HG02642 (cell line): ENCODE results near the gene ZNF30.
"Not testable (repeated sequence)": the region's sequence is repeated elsewhere in the genome, so short reads cannot be mapped to it uniquely, and the experiment has no call there.

Experiments used
- ATAC-seq: cut with Tn5 transposase; IDR thresholded peaks from one replicate; pipeline ENCODE4 v1.9.1; 2021; ENCODE audit warnings: mild to moderate bottlenecking; ENCODE audit not compliant: unreplicated experiment, poor library complexity

ZNF30 gene

GRCh38 chr19:34959021-34959420 lies 32.3 kb downstream of the ZNF30 start:
- ATAC-seq: no peak

- ATAC-seq: no peak
Measured at GRCh38 chr19:34960103-34960805, 33.6 kb downstream of the ZNF30 start.

GRCh38 chr19:34960940-34961679 lies 34.4 kb downstream of the ZNF30 start:
- ATAC-seq: no peak

GRCh38 chr19:34961775-34962686 lies 35.3 kb downstream of the ZNF30 start:
- ATAC-seq: no peak

GRCh38 chr19:34962687-34963572 lies 36.2 kb downstream of the ZNF30 start:
- ATAC-seq: no peak

- ATAC-seq: peak; percentile 78
Measured at GRCh38 chr19:34963573-34964406, 37.1 kb downstream of the ZNF30 start, which contains the start of gene ZNF792. TSS of gene ZNF792 (minus strand) at chr19:34964229. CDS start at chr19:34963662, 567 bp downstream.

- ATAC-seq: no peak
Measured at GRCh38 chr19:34964598-34964997, 37.9 kb downstream of the ZNF30 start.

GRCh38 chr19:34965505-34965904 lies 38.8 kb downstream of the ZNF30 start:
- ATAC-seq: not testable (repeated sequence)

GRCh38 chr19:34967551-34967950 lies 40.8 kb downstream of the ZNF30 start:
- ATAC-seq: no peak

- ATAC-seq: no peak
Measured at GRCh38 chr19:34969721-34970120, 43.0 kb downstream of the ZNF30 start.

- ATAC-seq: not testable (repeated sequence)
Measured at GRCh38 chr19:34970185-34970780, 43.6 kb downstream of the ZNF30 start.

GRCh38 chr19:34972163-34972705 lies 45.5 kb downstream of the ZNF30 start:
- ATAC-seq: no peak

GRCh38 chr19:34974646-34975045 lies 47.9 kb downstream of the ZNF30 start:
- ATAC-seq: no peak

- no peak for ATAC-seq
Measured at GRCh38 chr19:34975056-34975455, 48.4 kb downstream of the ZNF30 start.

GRCh38 chr19:34976611-34977010 lies 49.9 kb downstream of the ZNF30 start:
- no peak for ATAC-seq

- no peak for ATAC-seq
Measured at GRCh38 chr19:34979819-34980640, 53.3 kb downstream of the ZNF30 start.

- no peak for ATAC-seq
Measured at GRCh38 chr19:34982275-34982674, 55.6 kb downstream of the ZNF30 start.
